Neural progenitor cell (in vitro differentiated cells): ENCODE measurements around the gene RSPH6A. TPM values are rescaled to one million over a fixed set of nuclear protein-coding genes. Genes with fewer than 3 reads are reported as not detected.

Experiments used
- DNase-seq: peaks from one replicate; pipeline ENCODE4 v3.0.0-alpha.2; 2016; ENCODE audit warnings: low spot score
- H2AFZ ChIP-seq: fragments of 200-600 bp; sonication (generic); replicated peaks from 2 replicates; pipeline ENCODE4 v1.6.1; 2016; ENCODE audit warnings: antibody characterized with exemption
- H3F3A ChIP-seq: fragments of 200-600 bp; sonication (generic); 2 replicates; pipeline ENCODE4 v1.6.1; 2016; ENCODE audit warnings: antibody characterized with exemption, low read depth
- H3K27ac ChIP-seq: fragments of 200-600 bp; sonication (generic); 2 replicates; pipeline ENCODE4 v1.5.1; 2016; ENCODE audit warnings: mild to moderate bottlenecking
- H3K27me3 ChIP-seq: fragments of 200-600 bp; sonication (generic); 2 replicates; pipeline ENCODE4 v1.6.1; 2016; ENCODE audit warnings: mild to moderate bottlenecking, moderate library complexity
- H3K36me3 ChIP-seq: fragments of 200-600 bp; sonication (generic); 2 replicates; pipeline ENCODE4 v1.5.1; 2016
- H3K4me1 ChIP-seq: fragments of 200-600 bp; sonication (generic); 2 replicates; pipeline ENCODE4 v1.6.1; 2016; ENCODE audit warnings: mixed run types
- H3K4me2 ChIP-seq: fragments of 200-600 bp; sonication (generic); 2 replicates; pipeline ENCODE4 v1.6.1; 2016
- H3K4me3 ChIP-seq: fragments of 200-600 bp; sonication (generic); 2 replicates; pipeline ENCODE4 v1.5.1; 2016
- H3K79me2 ChIP-seq: fragments of 200-600 bp; sonication (generic); 2 replicates; pipeline ENCODE4 v1.6.1; 2016; ENCODE audit warnings: low read depth
- H3K9ac ChIP-seq: fragments of 200-600 bp; sonication (generic); 2 replicates; pipeline ENCODE4 v1.6.1; 2016
- H3K9me3 ChIP-seq: fragments of 200-600 bp; sonication (generic); 2 replicates; pipeline ENCODE4 v1.5.1; 2016; ENCODE audit warnings: low read depth
- H4K20me1 ChIP-seq: fragments of 200-600 bp; sonication (generic); 2 replicates; pipeline ENCODE4 v1.6.1; 2016; ENCODE audit warnings: low read depth
- H3K27ac Mint-ChIP-seq: 3 replicates; pipeline ENCODE4 v1.8.0; 2021; ENCODE audit warnings: mixed read lengths
- H3K27me3 Mint-ChIP-seq: 2 replicates; pipeline ENCODE4 v1.8.0; 2022; ENCODE audit warnings: low read depth, mild to moderate bottlenecking, inconsistent platforms, moderate library complexity, mixed read lengths; ENCODE audit not compliant: insufficient read depth
- H3K36me3 Mint-ChIP-seq: 3 replicates; pipeline ENCODE4 v1.8.0; 2021; ENCODE audit warnings: mixed read lengths
- H3K4me1 Mint-ChIP-seq: 3 replicates; pipeline ENCODE4 v1.8.0; 2021; ENCODE audit warnings: mixed read lengths
- H3K4me3 Mint-ChIP-seq: 3 replicates; pipeline ENCODE4 v1.8.0; 2021; ENCODE audit warnings: mild to moderate bottlenecking, moderate library complexity, mixed read lengths
- H3K9me3 Mint-ChIP-seq: 3 replicates; pipeline ENCODE4 v1.8.0; 2020; ENCODE audit warnings: mixed read lengths
- CTCF ChIP-seq: fragments of 200-600 bp; sonication (generic); IDR thresholded peaks from 2 replicates; pipeline ENCODE4 v1.5.1; 2017; ENCODE audit warnings: antibody characterized with exemption, mild to moderate bottlenecking
- EZH2 ChIP-seq: fragments of 200-600 bp; sonication (generic); IDR thresholded peaks from 2 replicates; pipeline ENCODE4 v1.6.1; 2017; ENCODE audit warnings: antibody characterized with exemption, mild to moderate bottlenecking, moderate library complexity
- EZH2phosphoT487 ChIP-seq: fragments of 200-600 bp; sonication (generic); IDR thresholded peaks from 2 replicates; pipeline ENCODE4 v1.6.1; 2017; ENCODE audit warnings: antibody characterized with exemption
- total RNA-seq: library from RNA; depleted of rRNA; stranded (reverse); fragments of >200 nt; gene quantifications from 2 replicates; pipeline ENCODE4 v1.2.3, GENCODE V29; 2015; ENCODE audit warnings: low replicate concordance

Gene RSPH6A
- total RNA-seq, 1 donor from 2014 or later = not detected

- H3K36me3 Mint-ChIP-seq = peaks cover 8% of the 10 kb centered on the region
- peak within 1 kb of the TSS; percentile 97 for H3K4me3 Mint-ChIP-seq
These were observed 45.9 kb downstream of the RSPH6A start, which contains the start of gene SIX5 for GRCh38 chr19:45768984-45769782. Gene SIX5, minus strand, starts transcription at chr19:45769252. Its CDS starts 408 bp downstream, at chr19:45768844.

GRCh38 chr19:45768655-45768983, 46.5 kb downstream of the RSPH6A start:
- Histone ChIP-seq H2AFZ (no peak overlapping the region), H3K4me1 (peaks cover 33% of the 10 kb centered on the region), H3F3A (peaks cover 57% of the 10 kb centered on the region), H4K20me1 (peaks cover 26% of the 10 kb centered on the region), H3K4me2 (peak overlapping the region; percentile 99), H3K9me3 (no peaks in the 10 kb centered on the region), H3K36me3 (no peaks in the 10 kb centered on the region), H3K4me3 (peak overlapping the region; percentile 86), H3K79me2 (peaks cover 25% of the 10 kb centered on the region), H3K27me3 (no peaks in the 10 kb centered on the region), H3K9ac (peak overlapping the region; percentile 67), H3K27ac (peak overlapping the region; percentile 94)
- Mint-ChIP-seq H3K4me3 (peak overlapping the region; percentile 97), H3K27ac (peak overlapping the region; percentile 99), H3K27me3 (peaks cover 14% of the 10 kb centered on the region), H3K36me3 (peaks cover 8% of the 10 kb centered on the region), H3K9me3 (no peaks in the 10 kb centered on the region), H3K4me1 (peaks cover 22% of the 10 kb centered on the region)
- peak; percentile 71 for DNase-seq
- no peak for TF ChIP-seq EZH2
- no peak for TF ChIP-seq EZH2phosphoT487
- no peak for TF ChIP-seq CTCF

More at GRCh38 chr19:45768984-45769782, 45.9 kb downstream of the RSPH6A start, which contains the start of gene SIX5:
- peaks cover 22% of the 10 kb centered on the region for H3K4me1 Mint-ChIP-seq
- TF ChIP-seq EZH2phosphoT487 = no peak
- no peak for TF ChIP-seq EZH2
- no peak for TF ChIP-seq CTCF
- peaks cover 14% of the 10 kb centered on the region for H3K27me3 Mint-ChIP-seq
- peak within 1 kb of the TSS; percentile 86 for H3K4me3 ChIP-seq
- H3F3A ChIP-seq = peaks cover 57% of the 10 kb centered on the region
- H3K9me3 Mint-ChIP-seq = no peaks in the 10 kb centered on the region
- H2AFZ ChIP-seq = no peak within 1 kb of the TSS
- H3K9ac ChIP-seq = peak within 1 kb of the TSS; percentile 67
- H3K27ac ChIP-seq = peak within 1 kb of the TSS; percentile 94
- peak within 1 kb of the TSS; percentile 99 for H3K4me2 ChIP-seq
- peaks cover 27% of the 10 kb centered on the region for H3K4me1 ChIP-seq
- H3K27me3 ChIP-seq = no peaks in the 10 kb centered on the region
- DNase-seq = peak; percentile 100
- peak within 1 kb of the TSS; percentile 99 for H3K27ac Mint-ChIP-seq
- no peaks in the 10 kb centered on the region for H3K9me3 ChIP-seq
- H3K36me3 ChIP-seq = no peaks in the 10 kb centered on the region
- peaks cover 25% of the 10 kb centered on the region for H3K79me2 ChIP-seq
- H4K20me1 ChIP-seq = peaks cover 26% of the 10 kb centered on the region

GRCh38 chr19:45767881-45768654, 47.0 kb downstream of the RSPH6A start:
- TF ChIP-seq CTCF = no peak
- no peak for TF ChIP-seq EZH2phosphoT487
- TF ChIP-seq EZH2 = no peak
- peaks cover 57% of the 10 kb centered on the region for H3F3A ChIP-seq
- H3K36me3 ChIP-seq = no peaks in the 10 kb centered on the region
- Mint-ChIP-seq H3K4me1 (peaks cover 22% of the 10 kb centered on the region), H3K27me3 (peaks cover 15% of the 10 kb centered on the region), H3K9me3 (no peaks in the 10 kb centered on the region), H3K4me3 (peak overlapping the region; percentile 92), H3K27ac (peak overlapping the region; percentile 92), H3K36me3 (peaks cover 3% of the 10 kb centered on the region)
- H3K4me1 ChIP-seq = peaks cover 34% of the 10 kb centered on the region
- peaks cover 25% of the 10 kb centered on the region for H3K79me2 ChIP-seq
- H3K4me2 ChIP-seq = peak overlapping the region; percentile 99
- peak overlapping the region; percentile 67 for H3K9ac ChIP-seq
- H3K27me3 ChIP-seq = no peaks in the 10 kb centered on the region
- peak overlapping the region; percentile 94 for H3K27ac ChIP-seq
- DNase-seq = peak; percentile 83
- H4K20me1 ChIP-seq = peaks cover 26% of the 10 kb centered on the region
- H2AFZ ChIP-seq = no peak overlapping the region
- no peaks in the 10 kb centered on the region for H3K9me3 ChIP-seq
- H3K4me3 ChIP-seq = peak overlapping the region; percentile 86
